MCF 10A (cell line): Measurements from ENCODE around the gene ALDH3B2. TPM values are rescaled to one million over a fixed set of nuclear protein-coding genes. Genes with fewer than 3 reads are reported as not detected.
A peak's percentile ranks its signal among the peaks of the same experiment; 100 is the strongest.
"Not testable (repeated sequence)": the region's sequence is repeated elsewhere in the genome, so short reads cannot be mapped to it uniquely, and the experiment has no call there.

Experiments used
- BruUV-seq: library from RNA; stranded (reverse); fragments of 400-500 nt; replicated peaks from 2 replicates; lab custom pipeline; 2021; lab: Mats Ljungman, UMichigan
- CTCF ChIA-PET: fragments of 300-600 bp; sonication (Branson Sonifier 250); formaldehyde crosslinking; extraction: SDS; loops from one replicate; lab custom pipeline; 2021; ENCODE audit warnings: antibody characterized with exemption, inconsistent platforms; lab: Yijun Ruan, JAX
- POLR2A ChIA-PET: fragments of 300-600, 350-650 bp; sonication (Branson Sonifier 250); formaldehyde crosslinking; extraction: SDS; loops from one replicate; lab custom pipeline; 2020; ENCODE audit warnings: antibody characterized with exemption, inconsistent platforms; lab: Yijun Ruan, JAX
- DNase-seq: peaks from one replicate; pipeline ENCODE4 v3.0.0-alpha.2; 2018; ENCODE audit not compliant: unreplicated experiment
- H3K27ac Mint-ChIP-seq: one replicate; pipeline ENCODE4 v1.8.0; 2022; ENCODE audit warnings: mild to moderate bottlenecking, low read depth, mixed read lengths; ENCODE audit not compliant: unreplicated experiment
- H3K27me3 Mint-ChIP-seq: one replicate; pipeline ENCODE4 v1.8.0; 2022; ENCODE audit warnings: mixed read lengths; ENCODE audit not compliant: insufficient read depth, unreplicated experiment
- H3K36me3 Mint-ChIP-seq: one replicate; pipeline ENCODE4 v1.8.0; 2022; ENCODE audit warnings: mild to moderate bottlenecking, moderate library complexity, mixed read lengths; ENCODE audit not compliant: insufficient read depth, unreplicated experiment
- H3K4me1 Mint-ChIP-seq: one replicate; pipeline ENCODE4 v1.8.0; 2022; ENCODE audit warnings: mixed read lengths; ENCODE audit not compliant: insufficient read depth, unreplicated experiment
- H3K4me3 Mint-ChIP-seq: one replicate; pipeline ENCODE4 v1.8.0; 2022; ENCODE audit warnings: mild to moderate bottlenecking, moderate library complexity, mixed read lengths; ENCODE audit not compliant: unreplicated experiment
- H3K9me3 Mint-ChIP-seq: one replicate; pipeline ENCODE4 v1.8.0; 2022; ENCODE audit warnings: mixed read lengths; ENCODE audit not compliant: unreplicated experiment
- CTCF ChIP-seq: fragments of 200-600 bp; IDR thresholded peaks from one replicate; pipeline ENCODE4 v1.8.0; 2022; ENCODE audit warnings: antibody characterized with exemption, mild to moderate bottlenecking; ENCODE audit not compliant: unreplicated experiment
- intact Hi-C: fragments of 100-400 bp; cut with micrococcal nuclease; formaldehyde crosslinking; loops from 2 replicates; pipeline ENCODE4 v1.14.1; 2022
- total RNA-seq: library from RNA; stranded (reverse); gene quantifications from 2 replicates; pipeline ENCODE4 v1.2.3, GENCODE V29; 2022

Gene ALDH3B2
- total RNA-seq, 1 experiment from 2014 or later, result not detected

- peak; percentile 39 for DNase-seq
- H3K9me3 Mint-ChIP-seq, H3K27ac Mint-ChIP-seq, H3K4me1 Mint-ChIP-seq, H3K27me3 Mint-ChIP-seq, H3K36me3 Mint-ChIP-seq, CTCF ChIA-PET, H3K4me3 Mint-ChIP-seq, BruUV-seq, POLR2A ChIA-PET: not testable (repeated sequence)
- intact Hi-C loops, result loop anchor here (5.0 kb wide), 1 partner anchor 83 kb away; the partner anchor contains the start of gene NUDT8
Observed at GRCh38 chr11:67709806-67710205, 35.4 kb upstream of the ALDH3B2 start.

- TF ChIP-seq CTCF, result no peak
- intact Hi-C loops, result no loop called here
- ChIA-PET CTCF (no interaction called here), POLR2A (interaction anchor here (0.9 kb wide), 1 partner anchor 43 kb away, joined by 3 read pairs; no protein-coding TSS in a partner anchor)
- Mint-ChIP-seq H3K36me3 (no peaks in the 10 kb centered on the region), H3K9me3 (peaks cover 7% of the 10 kb centered on the region), H3K4me1 (peaks cover 29% of the 10 kb centered on the region), H3K4me3 (no peak overlapping the region), H3K27me3 (no peaks in the 10 kb centered on the region), H3K27ac (no peak overlapping the region)
- DNase-seq, result no peak
- BruUV-seq, result no TSS peak
Observed at GRCh38 chr11:67705264-67705663, 30.8 kb upstream of the ALDH3B2 start.

GRCh38 chr11:67704524-67704923 is 30.1 kb upstream of the ALDH3B2 start:
- no peak for TF ChIP-seq CTCF
- Mint-ChIP-seq H3K9me3 (peaks cover 7% of the 10 kb centered on the region), H3K27me3 (no peaks in the 10 kb centered on the region), H3K4me1 (peaks cover 31% of the 10 kb centered on the region), H3K27ac (no peak overlapping the region), H3K36me3 (no peaks in the 10 kb centered on the region), H3K4me3 (no peak overlapping the region)
- no TSS peak for BruUV-seq
- CTCF ChIA-PET, result interaction anchor here (0.6 kb wide), 1 partner anchor 261 kb away, joined by 3 read pairs; no protein-coding TSS in a partner anchor
- DNase-seq, result no peak
- POLR2A ChIA-PET, result interaction anchor here (0.9 kb wide), 1 partner anchor 42 kb away, joined by 3 read pairs; no protein-coding TSS in a partner anchor
- intact Hi-C loops, result no loop called here

GRCh38 chr11:67703709-67704108 is 29.3 kb upstream of the ALDH3B2 start:
- H3K36me3 Mint-ChIP-seq, H3K27ac Mint-ChIP-seq, H3K4me3 Mint-ChIP-seq, intact Hi-C loops, BruUV-seq, POLR2A ChIA-PET, H3K27me3 Mint-ChIP-seq, H3K9me3 Mint-ChIP-seq, CTCF ChIA-PET: not testable (repeated sequence)
- peaks cover 35% of the 10 kb centered on the region for H3K4me1 Mint-ChIP-seq
- DNase-seq, result peak; percentile 70

GRCh38 chr11:67700548-67701262 is 26.3 kb upstream of the ALDH3B2 start:
- no peak for TF ChIP-seq CTCF
- DNase-seq, result no peak
- H3K27ac Mint-ChIP-seq, result no peak overlapping the region
- CTCF ChIA-PET, result interaction anchor here (1.1 to 1.5 kb wide), 2 partner anchors 10 to 29 kb away, joined by 3 to 4 read pairs; no protein-coding TSS in a partner anchor
- H3K36me3 Mint-ChIP-seq, result no peaks in the 10 kb centered on the region
- peaks cover 35% of the 10 kb centered on the region for H3K4me1 Mint-ChIP-seq
- no peak overlapping the region for H3K4me3 Mint-ChIP-seq
- intact Hi-C loops, result no loop called here
- POLR2A ChIA-PET, result interaction anchor here (1.1 to 1.5 kb wide), 3 partner anchors 110 to 118 kb away, joined by 3 to 8 read pairs (median 4); no protein-coding TSS in a partner anchor
- H3K9me3 Mint-ChIP-seq, result peaks cover 7% of the 10 kb centered on the region
- BruUV-seq, result no TSS peak
- H3K27me3 Mint-ChIP-seq, result no peaks in the 10 kb centered on the region
